Kidney (tissue), 14 donors: ENCODE results near the gene CBLN3. TPM values are rescaled to one million over a fixed set of nuclear protein-coding genes. Genes with fewer than 3 reads are reported as not detected.

ENCODE experiments used
- DNase-seq, 5 donors: peaks; one replicate each; pipeline ENCODE4 v3.0.0-alpha.2; 2013 to 2020
- FAIRE-seq: peaks from 2 replicates; lab custom pipeline; 2012; peaks lifted over from hg19 to GRCh38; lab: Jason Lieb, UNC
- H3K27ac ChIP-seq, 2 donors: one replicate each; pipeline ENCODE4 v1.7.0; 2013; ENCODE audit warnings: low read depth in 2 of 2, low read length in 2 of 2, inconsistent platforms in 1 of 2
- H3K27me3 ChIP-seq: one replicate; pipeline ENCODE4 v1.7.1; 2013; ENCODE audit warnings: low read length, inconsistent platforms; ENCODE audit not compliant: control insufficient read depth, insufficient read depth
- H3K36me3 ChIP-seq, 3 donors: one replicate each; pipeline versions ENCODE4 v1.7.0 to v1.7.1; 2013; ENCODE audit warnings: low read length in 3 of 3, control low read depth in 1 of 3, inconsistent platforms in 1 of 3; ENCODE audit not compliant: insufficient read depth in 3 of 3, control insufficient read depth in 2 of 3
- H3K4me1 ChIP-seq, 3 donors: one replicate each; pipeline versions ENCODE4 v1.7.0 to v1.7.1; 2013; ENCODE audit warnings: low read length in 3 of 3, inconsistent platforms in 1 of 3, low read depth in 1 of 3; ENCODE audit not compliant: control insufficient read depth in 2 of 3, insufficient read depth in 2 of 3
- H3K4me3 ChIP-seq, 3 donors: one replicate each; pipeline versions ENCODE4 v1.7.0 to v1.8.1; 2013; ENCODE audit warnings: low read length in 3 of 3, control low read depth in 1 of 3, inconsistent platforms in 1 of 3
- H3K9ac ChIP-seq, 3 donors: one replicate each; pipeline versions ENCODE4 v1.7.0 to v1.7.1; 2013; ENCODE audit warnings: low read length in 3 of 3, control low read depth in 1 of 3, inconsistent platforms in 1 of 3
- H3K9me3 ChIP-seq, 3 donors: one replicate each; pipeline versions ENCODE4 v1.7.0 to v1.7.1; 2013; ENCODE audit warnings: low read length in 3 of 3, control low read depth in 1 of 3, inconsistent platforms in 1 of 3; ENCODE audit not compliant: control insufficient read depth in 2 of 3, insufficient read depth in 1 of 3
- intact Hi-C: fragments of 100-400 bp; cut with DNase I; formaldehyde crosslinking; loops from one replicate; pipeline ENCODE4 v1.11.1; 2022
- polyA plus RNA-seq: library from polyadenylated mRNA; stranded (reverse); fragments of 350-450 nt; fragmentation: Illumina TruSeq; extraction: RNeasy Lipid Tissue Mini Kit (QIAGEN cat#74804); gene quantifications from one replicate; pipeline ENCODE4 v1.2.3, GENCODE V29; 2014; ENCODE audit warnings: low read depth, low replicate concordance; ENCODE audit not compliant: insufficient read depth
- total RNA-seq: library from RNA; stranded (reverse); fragmentation: NEBNext Ultra II Directional; extraction: Animal tissue kit (Norgen Biotek cat#: 25700); gene quantifications from one replicate; pipeline ENCODE4 v1.2.1, GENCODE V29; 2021
- TF ChIP-seq, protein P1 (sequence below): IDR thresholded peaks from 3 replicates; pipeline ENCODE4 v1.5.1; 2012; ENCODE audit warnings: mild to moderate bottlenecking, moderate library complexity, borderline replicate concordance; ENCODE audit not compliant: insufficient read depth; ENCODE audit errors: extremely low read depth
- donor health status: control.
- donor health status: control.
- donor health status: control.
- donor health status: control.
- donor health status: control.
- donor health status: DM: yes; HTN: yes; CAD: no.
- donor health status: Normal renal cell carcinoma (clear cell type).

Gene CBLN3
- total and polyA plus RNA-seq, 2 donors from 2014 or later = 1.3 to 2.6 TPM

DNA sequence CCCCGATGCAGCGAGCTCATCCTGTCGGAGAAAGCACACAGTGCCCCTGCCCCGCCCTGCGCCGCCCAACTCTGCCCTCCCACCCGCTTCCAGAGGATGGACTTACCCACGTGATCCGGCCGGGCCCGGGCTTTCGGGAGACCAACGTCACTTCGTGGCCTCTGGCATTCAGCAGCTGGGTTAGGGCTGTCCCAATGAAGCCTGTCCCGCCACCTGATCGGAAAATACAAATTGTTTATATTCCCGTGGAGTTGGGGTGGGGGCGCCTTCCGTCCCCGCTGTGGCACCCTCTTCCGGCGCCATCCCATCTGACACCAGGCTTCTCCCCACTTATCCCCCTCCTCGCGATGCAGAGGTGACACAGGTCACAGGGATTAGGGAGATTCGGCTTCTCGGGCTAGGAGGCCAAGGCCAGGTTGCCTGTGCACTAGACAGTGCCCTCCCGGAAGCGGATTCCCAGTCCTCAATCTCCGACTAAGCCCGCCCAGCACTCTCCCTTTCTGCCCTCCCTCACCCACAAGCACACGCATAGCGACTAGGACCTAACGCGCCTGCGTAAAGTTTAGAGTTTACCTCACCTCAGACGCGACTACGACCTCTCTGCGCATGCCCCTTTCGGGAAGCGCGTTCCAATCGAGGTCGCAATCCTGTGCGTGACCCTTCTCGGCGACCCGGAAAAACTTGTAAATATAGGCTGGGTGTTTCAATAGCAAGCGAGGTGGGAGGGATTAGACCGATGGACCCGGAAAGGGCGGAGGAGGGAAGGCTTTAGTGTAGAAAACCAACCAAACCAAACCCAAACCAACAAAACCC lies 13.0 kb upstream of the CBLN3 start, which contains the start of gene SDR39U1:
Gene SDR39U1 (minus strand): TSS at position 537 of the 813 bp plus-strand sequence. CDS start 7 bp downstream, at position 530.
- intact Hi-C loops = no loop called here
- no peaks in the 10 kb centered on the region for H3K27me3 ChIP-seq
- TF ChIP-seq, protein P1, sequence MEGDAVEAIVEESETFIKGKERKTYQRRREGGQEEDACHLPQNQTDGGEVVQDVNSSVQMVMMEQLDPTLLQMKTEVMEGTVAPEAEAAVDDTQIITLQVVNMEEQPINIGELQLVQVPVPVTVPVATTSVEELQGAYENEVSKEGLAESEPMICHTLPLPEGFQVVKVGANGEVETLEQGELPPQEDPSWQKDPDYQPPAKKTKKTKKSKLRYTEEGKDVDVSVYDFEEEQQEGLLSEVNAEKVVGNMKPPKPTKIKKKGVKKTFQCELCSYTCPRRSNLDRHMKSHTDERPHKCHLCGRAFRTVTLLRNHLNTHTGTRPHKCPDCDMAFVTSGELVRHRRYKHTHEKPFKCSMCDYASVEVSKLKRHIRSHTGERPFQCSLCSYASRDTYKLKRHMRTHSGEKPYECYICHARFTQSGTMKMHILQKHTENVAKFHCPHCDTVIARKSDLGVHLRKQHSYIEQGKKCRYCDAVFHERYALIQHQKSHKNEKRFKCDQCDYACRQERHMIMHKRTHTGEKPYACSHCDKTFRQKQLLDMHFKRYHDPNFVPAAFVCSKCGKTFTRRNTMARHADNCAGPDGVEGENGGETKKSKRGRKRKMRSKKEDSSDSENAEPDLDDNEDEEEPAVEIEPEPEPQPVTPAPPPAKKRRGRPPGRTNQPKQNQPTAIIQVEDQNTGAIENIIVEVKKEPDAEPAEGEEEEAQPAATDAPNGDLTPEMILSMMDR = no peak
- peaks cover 5 to 33% (median 26%) of the 10 kb centered on the region in 3 donors for H3K36me3 ChIP-seq
- FAIRE-seq = peak; percentile 97
- H3K9me3 ChIP-seq = no peaks in the 10 kb centered on the region
- H3K4me3 ChIP-seq = peak within 1 kb of the TSS; percentile 85 to 95 (median 91)
- peak within 1 kb of the TSS; percentile 97 to 99 for H3K27ac ChIP-seq
- peaks cover 3 to 10% (median 5%) of the 10 kb centered on the region in 3 donors for H3K4me1 ChIP-seq
- DNase-seq = peak; percentile 98 to 100 (median 99)
- H3K9ac ChIP-seq = peak within 1 kb of the TSS; percentile 64 to 96 (median 70)

DNA sequence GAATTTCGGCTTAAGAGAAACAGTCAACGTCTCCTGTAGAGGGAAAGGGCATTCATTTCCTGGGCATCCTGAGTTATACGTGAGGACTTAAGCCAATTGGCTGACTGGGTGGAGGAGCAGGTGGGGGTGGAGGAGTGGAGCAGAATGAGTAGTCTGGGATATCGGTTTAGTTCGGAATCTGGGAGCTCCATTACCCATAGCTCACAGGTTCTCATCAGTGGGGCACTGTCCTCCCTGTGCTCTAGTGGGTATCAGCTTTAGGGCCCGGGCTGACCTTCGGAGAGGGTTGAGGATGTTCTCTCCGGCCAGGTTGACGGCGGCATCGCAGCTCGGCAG lies 12.4 kb upstream of the CBLN3 start:
- intact Hi-C loops = no loop called here
- peak overlapping the region; percentile 85 to 95 (median 91) for H3K4me3 ChIP-seq
- peaks cover 3 to 10% (median 5%) of the 10 kb centered on the region in 3 donors for H3K4me1 ChIP-seq
- H3K9ac ChIP-seq = peak overlapping the region; percentile 8 to 96 (median 64)
- H3K27me3 ChIP-seq = no peaks in the 10 kb centered on the region
- H3K27ac ChIP-seq = peak overlapping the region; percentile 97 to 99
- peaks cover 6 to 37% (median 26%) of the 10 kb centered on the region in 3 donors for H3K36me3 ChIP-seq
- no peak for FAIRE-seq
- no peaks in the 10 kb centered on the region for H3K9me3 ChIP-seq
- no peak for DNase-seq
- TF ChIP-seq, protein P1 = no peak

DNA sequence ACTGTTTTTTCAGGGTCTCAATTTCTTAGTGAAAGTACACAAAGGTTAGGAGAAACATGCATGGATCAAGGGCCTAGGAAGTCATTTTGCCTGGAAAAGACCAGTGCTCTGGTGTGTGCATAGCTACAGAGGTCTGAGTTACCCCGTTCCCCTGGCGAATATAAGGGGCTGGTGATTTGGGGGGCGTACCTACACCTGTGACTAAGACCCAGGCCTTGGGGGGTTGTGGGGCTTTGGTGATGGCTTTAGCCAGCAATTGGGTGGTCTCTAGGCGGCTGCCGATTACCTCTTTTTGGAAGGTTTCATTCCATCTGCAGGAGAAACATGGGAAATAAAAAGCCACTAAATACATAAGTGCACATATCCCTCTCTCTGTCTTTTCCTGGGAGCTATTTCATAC lies 12.0 kb upstream of the CBLN3 start:
- Histone ChIP-seq H3K4me1 (peaks cover 3 to 10% (median 5%) of the 10 kb centered on the region in 3 donors), H3K9ac (peak overlapping the region; percentile 8 to 96 (median 64)), H3K36me3 (peaks cover 6 to 37% (median 26%) of the 10 kb centered on the region in 3 donors), H3K27ac (peak overlapping the region in 1 of 2 donors; percentile 99), H3K27me3 (no peaks in the 10 kb centered on the region), H3K4me3 (peak overlapping the region; percentile 85 to 95 (median 91)), H3K9me3 (no peaks in the 10 kb centered on the region)
- TF ChIP-seq, protein P1 = no peak
- intact Hi-C loops = no loop called here
- FAIRE-seq = no peak
- DNase-seq = peak in 1 of 5 donors; percentile 64
